ENCODE measurements around the gene TMEM170A.
"Not testable (repeated sequence)": the region's sequence is repeated elsewhere in the genome, so short reads cannot be mapped to it uniquely, and the experiment has no call there.

TMEM170A gene

GRCh38 chr16:75479421-75479990, 15.0 kb upstream of the TMEM170A start:
- no peak for DNase-seq

GRCh38 chr16:75478480-75479345, 14.2 kb upstream of the TMEM170A start:
- DNase-seq = no peak

GRCh38 chr16:75477680-75478473, 13.4 kb upstream of the TMEM170A start:
- DNase-seq = no peak

GRCh38 chr16:75476817-75477216, 12.3 kb upstream of the TMEM170A start:
- DNase-seq = no peak

- DNase-seq = no peak
Measured at GRCh38 chr16:75475420-75475847, 10.9 kb upstream of the TMEM170A start.

- no peak for DNase-seq
Measured at GRCh38 chr16:75472908-75473877, 8.7 kb upstream of the TMEM170A start.

GRCh38 chr16:75471723-75472633, 7.5 kb upstream of the TMEM170A start:
- DNase-seq = peak; percentile 34

- no peak for DNase-seq
Measured at GRCh38 chr16:75466760-75467159, 2.3 kb upstream of the TMEM170A start.

GRCh38 chr16:75463389-75464121, 934 bp downstream of the TMEM170A start:
- DNase-seq = peak; percentile 67

GRCh38 chr16:75462806-75463205, 1.7 kb downstream of the TMEM170A start:
- DNase-seq = no peak

GRCh38 chr16:75461575-75461974, 2.9 kb downstream of the TMEM170A start:
- no peak for DNase-seq

- no peak for DNase-seq
Measured at GRCh38 chr16:75460446-75460845, 4.0 kb downstream of the TMEM170A start.

- no peak for DNase-seq
Measured at GRCh38 chr16:75459691-75460090, 4.8 kb downstream of the TMEM170A start.

- DNase-seq = no peak
Measured at GRCh38 chr16:75458439-75458838, 6.0 kb downstream of the TMEM170A start.

- DNase-seq = no peak
Measured at GRCh38 chr16:75458029-75458428, 6.5 kb downstream of the TMEM170A start.

GRCh38 chr16:75457485-75458021, 6.9 kb downstream of the TMEM170A start:
- DNase-seq = no peak

- no peak for DNase-seq
Measured at GRCh38 chr16:75456971-75457370, 7.5 kb downstream of the TMEM170A start.

- DNase-seq = not testable (repeated sequence)
Measured at GRCh38 chr16:75456486-75456885, 8.0 kb downstream of the TMEM170A start.

- DNase-seq = no peak
Measured at GRCh38 chr16:75455677-75456076, 8.8 kb downstream of the TMEM170A start.
